HUES48 (cell line): ENCODE data around the gene MBP.

Source experiments
- H3K27ac ChIP-seq: one replicate; pipeline ENCODE4 v1.7.0; 2013; ENCODE audit warnings: low read depth, low read length, inconsistent platforms
- H3K27me3 ChIP-seq: 2 replicates; pipeline ENCODE4 v1.6.1; 2013; ENCODE audit warnings: mild to moderate bottlenecking, low read length; ENCODE audit not compliant: control insufficient read depth, insufficient read depth
- H3K36me3 ChIP-seq: 2 replicates; pipeline ENCODE4 v1.6.1; 2013; ENCODE audit warnings: low read length; ENCODE audit not compliant: control insufficient read depth, insufficient read depth
- H3K4me1 ChIP-seq: 2 replicates; pipeline ENCODE4 v1.6.1; 2013; ENCODE audit warnings: mild to moderate bottlenecking, low read length; ENCODE audit not compliant: control insufficient read depth, insufficient read depth
- H3K4me3 ChIP-seq: 2 replicates; pipeline ENCODE4 v1.5.1; 2013; ENCODE audit warnings: mild to moderate bottlenecking, low read depth, low read length
- H3K9ac ChIP-seq: 2 replicates; pipeline ENCODE4 v1.6.1; 2013; ENCODE audit warnings: mild to moderate bottlenecking, low read depth, low read length, moderate library complexity
- H3K9me3 ChIP-seq: 2 replicates; pipeline ENCODE4 v1.6.1; 2013; ENCODE audit warnings: low read length; ENCODE audit not compliant: control insufficient read depth, insufficient read depth

Gene MBP

GRCh38 chr18:77003316-77003715, 129.3 kb downstream of the MBP start:
- Histone ChIP-seq H3K9ac (no peak overlapping the region), H3K4me3 (no peak overlapping the region), H3K27ac (no peak overlapping the region), H3K27me3 (no peaks in the 10 kb centered on the region), H3K4me1 (peaks cover 14% of the 10 kb centered on the region), H3K36me3 (no peaks in the 10 kb centered on the region), H3K9me3 (no peaks in the 10 kb centered on the region)

GRCh38 chr18:77002496-77002895, 130.1 kb downstream of the MBP start:
- Histone ChIP-seq H3K9me3 (no peaks in the 10 kb centered on the region), H3K27me3 (no peaks in the 10 kb centered on the region), H3K4me1 (peaks cover 12% of the 10 kb centered on the region), H3K36me3 (no peaks in the 10 kb centered on the region), H3K9ac (no peak overlapping the region), H3K4me3 (no peak overlapping the region), H3K27ac (no peak overlapping the region)

DNA sequence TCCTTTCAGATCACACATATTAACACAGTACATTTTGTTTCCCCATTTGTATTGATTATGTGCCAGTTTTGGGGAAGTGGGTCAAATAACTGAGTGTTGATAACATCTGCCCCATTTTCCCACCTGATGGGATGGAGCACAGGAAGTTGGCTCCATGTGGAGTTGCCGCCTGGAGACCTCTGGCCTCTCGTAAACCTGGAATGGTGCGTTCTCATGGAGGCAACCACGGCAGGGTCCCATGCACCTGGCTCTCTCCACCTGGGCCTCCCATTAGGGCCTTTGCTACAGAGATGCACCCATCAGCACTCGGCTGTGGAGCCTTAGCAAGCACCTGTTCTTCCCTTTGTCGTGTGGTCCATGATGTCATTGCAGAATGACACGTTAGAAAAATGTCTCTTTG, 130.6 kb downstream of the MBP start:
- no peaks in the 10 kb centered on the region for H3K9me3 ChIP-seq

DNA sequence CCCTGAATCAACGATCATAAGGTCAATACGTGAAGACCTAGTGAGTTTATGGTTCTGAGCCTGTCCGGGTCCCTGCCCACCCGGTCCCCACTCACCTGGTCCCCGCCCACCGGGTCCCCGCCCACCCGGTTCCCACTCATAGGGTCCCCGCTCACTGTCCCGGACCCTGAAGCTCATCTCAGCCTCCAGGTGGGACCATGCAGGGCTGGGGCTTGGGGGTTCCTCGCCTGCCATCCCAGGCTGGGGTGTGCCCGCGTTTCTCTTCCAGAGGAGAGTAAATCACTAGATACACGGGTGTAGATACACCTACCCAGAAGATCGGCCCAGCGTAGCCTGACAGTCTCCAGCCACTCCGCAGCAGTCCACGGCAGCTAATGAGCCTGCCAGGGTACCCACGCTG, 131.5 kb downstream of the MBP start:
- H3K27ac ChIP-seq = no peak overlapping the region

More for the DNA sequence above, 130.6 kb downstream of the MBP start:
- H3K27ac ChIP-seq = no peak overlapping the region
- no peaks in the 10 kb centered on the region for H3K36me3 ChIP-seq
- H3K27me3 ChIP-seq = no peaks in the 10 kb centered on the region
- H3K4me3 ChIP-seq = no peak overlapping the region
- no peak overlapping the region for H3K9ac ChIP-seq
- H3K4me1 ChIP-seq = peaks cover 7% of the 10 kb centered on the region

GRCh38 chr18:77000527-77000926, 132.1 kb downstream of the MBP start:
- Histone ChIP-seq H3K9me3 (no peaks in the 10 kb centered on the region), H3K4me3 (no peak overlapping the region), H3K4me1 (peaks cover 6% of the 10 kb centered on the region; the same call in 1 of the 2 replicates), H3K27ac (no peak overlapping the region), H3K36me3 (no peaks in the 10 kb centered on the region), H3K27me3 (no peaks in the 10 kb centered on the region), H3K9ac (no peak overlapping the region)

More for the DNA sequence above, 131.5 kb downstream of the MBP start:
- Histone ChIP-seq H3K9ac (no peak overlapping the region), H3K36me3 (no peaks in the 10 kb centered on the region), H3K9me3 (no peaks in the 10 kb centered on the region), H3K4me3 (no peak overlapping the region), H3K4me1 (peaks cover 3% of the 10 kb centered on the region; the same call in 1 of the 2 replicates), H3K27me3 (no peaks in the 10 kb centered on the region)

- no peak overlapping the region for H3K9ac ChIP-seq
- H3K9me3 ChIP-seq = no peaks in the 10 kb centered on the region
- H3K36me3 ChIP-seq = no peaks in the 10 kb centered on the region
- no peak overlapping the region for H3K27ac ChIP-seq
- no peaks in the 10 kb centered on the region for H3K27me3 ChIP-seq
- peaks cover 6% of the 10 kb centered on the region; the same call in 1 of the 2 replicates for H3K4me1 ChIP-seq
- H3K4me3 ChIP-seq = no peak overlapping the region
These were observed 133.5 kb downstream of the MBP start for GRCh38 chr18:76999077-76999476.

DNA sequence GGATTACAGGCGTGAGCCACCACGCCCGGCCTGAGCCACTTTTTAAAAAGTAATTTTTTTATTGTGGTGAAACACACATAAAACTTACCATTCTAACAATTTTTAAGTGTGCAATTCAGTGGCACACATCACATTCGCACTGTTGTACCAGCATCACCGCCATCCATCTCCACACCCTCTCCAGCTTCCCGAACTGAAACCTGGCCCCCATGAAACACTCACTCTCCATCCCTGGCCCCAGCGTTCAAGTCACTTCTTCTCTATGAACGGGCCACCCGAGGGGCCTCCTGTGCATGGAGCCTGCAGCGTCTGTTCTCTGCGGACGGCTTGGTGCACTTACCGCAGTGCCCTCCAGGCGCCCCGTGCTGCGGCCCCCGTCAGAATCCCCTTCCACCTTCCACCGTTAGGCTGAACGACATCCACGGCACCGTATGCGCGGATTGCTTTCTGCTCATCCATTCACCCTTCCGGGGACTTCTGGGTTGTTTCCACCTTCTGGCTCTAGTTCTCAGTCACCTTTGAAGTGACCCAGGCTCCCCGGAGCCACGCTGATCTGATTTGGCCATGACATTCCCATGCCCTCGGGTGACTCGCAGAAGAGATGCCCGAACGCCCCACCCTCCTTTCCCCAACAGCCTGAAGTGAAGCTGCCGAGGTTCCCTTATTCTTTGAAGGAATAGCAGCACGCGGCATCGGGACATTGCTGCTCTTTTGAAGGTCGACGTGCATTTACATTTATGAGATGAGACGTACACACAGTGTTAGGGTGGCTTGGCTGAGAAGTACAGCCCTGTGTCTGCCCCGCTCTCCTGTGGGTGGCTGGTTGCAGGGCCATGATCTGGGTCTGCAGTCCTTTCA, 134.4 kb downstream of the MBP start:
- H3K36me3 ChIP-seq = no peaks in the 10 kb centered on the region
- H3K4me1 ChIP-seq = peaks cover 6% of the 10 kb centered on the region; the same call in 1 of the 2 replicates
- no peak overlapping the region for H3K4me3 ChIP-seq
- no peaks in the 10 kb centered on the region for H3K27me3 ChIP-seq
- no peaks in the 10 kb centered on the region for H3K9me3 ChIP-seq
- no peak overlapping the region for H3K9ac ChIP-seq
- no peak overlapping the region for H3K27ac ChIP-seq

DNA sequence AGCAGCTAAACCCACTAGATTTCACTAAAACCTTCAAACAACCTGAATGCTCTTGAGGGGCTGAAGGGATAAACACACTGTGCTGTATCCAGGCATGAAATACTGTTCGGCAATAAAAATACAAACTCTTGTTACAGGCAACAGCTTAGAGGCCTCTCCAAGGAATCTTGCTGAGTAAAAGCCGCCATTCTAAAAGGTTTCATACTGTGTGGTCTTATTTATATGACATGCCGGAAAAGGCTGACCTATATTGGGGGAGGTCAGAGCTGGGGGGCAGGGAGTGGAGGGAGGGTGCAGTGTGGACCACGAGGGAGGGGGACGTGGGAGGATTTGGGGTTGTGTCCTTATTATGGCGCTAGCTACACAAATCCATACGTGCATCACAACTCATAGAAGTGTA, 136.2 kb downstream of the MBP start:
- H3K27me3 ChIP-seq = no peaks in the 10 kb centered on the region
- H3K9me3 ChIP-seq = no peaks in the 10 kb centered on the region
- H3K9ac ChIP-seq = no peak overlapping the region
- no peak overlapping the region for H3K4me3 ChIP-seq
- H3K27ac ChIP-seq = no peak overlapping the region
- H3K36me3 ChIP-seq = no peaks in the 10 kb centered on the region
- peaks cover 12% of the 10 kb centered on the region for H3K4me1 ChIP-seq

GRCh38 chr18:76995896-76996295, 136.7 kb downstream of the MBP start:
- peaks cover 12% of the 10 kb centered on the region for H3K4me1 ChIP-seq
- no peak overlapping the region for H3K27ac ChIP-seq
- no peaks in the 10 kb centered on the region for H3K27me3 ChIP-seq
- H3K36me3 ChIP-seq = no peaks in the 10 kb centered on the region
- no peaks in the 10 kb centered on the region for H3K9me3 ChIP-seq
- H3K9ac ChIP-seq = no peak overlapping the region
- no peak overlapping the region for H3K4me3 ChIP-seq

DNA sequence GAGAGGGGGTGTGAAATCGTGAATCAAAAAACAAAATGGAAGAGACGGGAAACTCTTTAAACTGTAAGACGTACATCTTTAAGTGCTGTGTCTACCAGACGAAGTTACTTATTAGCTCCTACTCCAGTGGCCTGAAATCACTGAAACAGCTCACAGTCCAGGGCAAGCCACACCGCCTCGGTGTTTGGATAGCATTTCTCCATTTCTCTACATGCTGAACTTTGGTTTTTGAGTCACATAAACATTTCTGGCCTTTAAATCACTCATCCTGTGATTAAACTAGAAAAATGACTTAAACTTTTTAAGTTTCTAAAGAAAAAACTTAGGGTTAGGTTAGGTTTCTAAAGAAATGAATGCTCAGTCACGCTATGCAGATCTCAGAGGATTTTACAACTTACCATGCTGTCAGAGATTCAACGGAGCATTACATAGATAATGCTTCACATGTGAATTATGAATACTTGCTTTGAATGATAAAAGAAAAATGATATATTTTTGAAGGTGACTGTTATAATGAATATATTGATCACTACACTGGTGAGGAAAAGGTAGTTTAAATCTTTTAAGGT, 138.4 kb downstream of the MBP start:
- no peak overlapping the region for H3K27ac ChIP-seq

DNA sequence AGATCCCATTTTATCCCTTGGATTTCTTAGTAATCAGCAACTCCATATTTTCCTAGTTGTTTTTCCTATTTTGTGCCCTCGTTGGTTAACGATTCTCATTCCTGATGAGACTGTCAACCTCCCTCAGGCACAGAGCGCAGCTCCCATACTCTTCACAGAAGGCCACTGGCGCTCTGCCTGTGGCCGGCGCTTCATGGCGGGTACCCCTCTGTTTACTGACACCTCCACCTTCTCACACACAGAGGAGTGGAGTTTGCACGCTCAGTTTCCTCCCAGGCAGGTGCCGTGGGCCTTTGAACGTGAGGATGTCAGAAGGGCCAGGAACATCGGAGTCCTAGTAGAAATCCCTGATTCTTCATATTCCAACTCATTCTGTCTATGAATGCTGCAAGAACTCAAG, 139.0 kb downstream of the MBP start:
- no peaks in the 10 kb centered on the region for H3K9me3 ChIP-seq
- no peaks in the 10 kb centered on the region for H3K27me3 ChIP-seq

More for the DNA sequence above, 138.4 kb downstream of the MBP start:
- Histone ChIP-seq H3K27me3 (no peaks in the 10 kb centered on the region), H3K4me3 (no peak overlapping the region), H3K36me3 (no peaks in the 10 kb centered on the region), H3K9ac (no peak overlapping the region), H3K4me1 (peaks cover 12% of the 10 kb centered on the region), H3K9me3 (no peaks in the 10 kb centered on the region)

More for the DNA sequence above, 139.0 kb downstream of the MBP start:
- H3K36me3 ChIP-seq = no peaks in the 10 kb centered on the region
- H3K4me3 ChIP-seq = no peak overlapping the region
- peaks cover 12% of the 10 kb centered on the region for H3K4me1 ChIP-seq
- H3K27ac ChIP-seq = no peak overlapping the region
- no peak overlapping the region for H3K9ac ChIP-seq
